WERI-Rb-1 (cell line): Measurements from ENCODE around the gene SPTLC3.

Experiments
- DNase-seq: peaks from one replicate; pipeline ENCODE4 v3.0.0-alpha.2; 2020
- H3K27ac ChIP-seq: fragments of 250-450 bp; sonication (Bioruptor Pico); 2 replicates; pipeline ENCODE4 v1.5.1; 2020; ENCODE audit warnings: mild to moderate bottlenecking, moderate library complexity
- H3K27me3 ChIP-seq: fragments of 250-450 bp; sonication (Bioruptor Pico); 2 replicates; pipeline ENCODE4 v1.5.1; 2021; ENCODE audit warnings: mild to moderate bottlenecking, low read depth, moderate library complexity; ENCODE audit not compliant: insufficient read depth, severe bottlenecking
- H3K36me3 ChIP-seq: fragments of 250-450 bp; sonication (Bioruptor Pico); 2 replicates; pipeline ENCODE4 v1.5.1; 2020; ENCODE audit warnings: mild to moderate bottlenecking, moderate library complexity
- H3K4me3 ChIP-seq: 2 replicates; pipeline ENCODE4 v1.5.1; 2011; ENCODE audit warnings: low read depth, mild to moderate bottlenecking, control low read depth, low read length
- H3K9me3 ChIP-seq: fragments of 250-450 bp; sonication (Bioruptor Pico); 2 replicates; pipeline ENCODE4 v1.5.1; 2021; ENCODE audit warnings: mild to moderate bottlenecking, moderate library complexity; ENCODE audit not compliant: severe bottlenecking
- TF ChIP-seq, protein P1 (sequence below): IDR thresholded peaks from 2 replicates; pipeline ENCODE4 v1.5.1; 2011; ENCODE audit warnings: low read depth, mild to moderate bottlenecking, control low read depth, inconsistent platforms, low read length

Gene SPTLC3

DNA sequence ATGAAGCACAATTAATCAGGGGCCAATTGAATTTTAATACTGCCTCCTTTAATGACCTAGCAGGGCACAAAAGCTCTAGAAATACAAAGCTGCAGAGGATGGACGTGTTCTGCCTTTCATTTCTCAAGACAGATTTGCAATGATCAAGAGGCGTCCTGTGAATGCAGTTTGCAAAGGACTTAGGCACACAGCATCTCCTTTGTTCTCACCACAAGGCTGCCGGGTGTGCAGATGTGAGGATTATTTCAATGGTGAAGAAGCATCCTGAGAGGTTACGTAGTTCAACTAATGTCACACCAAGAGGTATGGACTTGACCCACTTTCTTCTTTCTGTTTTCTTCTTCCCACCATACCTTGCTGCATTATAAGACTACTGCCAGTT lies 42.9 kb upstream of the SPTLC3 start:
- no peak overlapping the region for H3K4me3 ChIP-seq
- H3K36me3 ChIP-seq: no peaks in the 10 kb centered on the region
- H3K27me3 ChIP-seq: no peaks in the 10 kb centered on the region
- no peak overlapping the region for H3K27ac ChIP-seq
- H3K9me3 ChIP-seq: peaks cover 4% of the 10 kb centered on the region
- no peak for DNase-seq
- TF ChIP-seq, protein P1, sequence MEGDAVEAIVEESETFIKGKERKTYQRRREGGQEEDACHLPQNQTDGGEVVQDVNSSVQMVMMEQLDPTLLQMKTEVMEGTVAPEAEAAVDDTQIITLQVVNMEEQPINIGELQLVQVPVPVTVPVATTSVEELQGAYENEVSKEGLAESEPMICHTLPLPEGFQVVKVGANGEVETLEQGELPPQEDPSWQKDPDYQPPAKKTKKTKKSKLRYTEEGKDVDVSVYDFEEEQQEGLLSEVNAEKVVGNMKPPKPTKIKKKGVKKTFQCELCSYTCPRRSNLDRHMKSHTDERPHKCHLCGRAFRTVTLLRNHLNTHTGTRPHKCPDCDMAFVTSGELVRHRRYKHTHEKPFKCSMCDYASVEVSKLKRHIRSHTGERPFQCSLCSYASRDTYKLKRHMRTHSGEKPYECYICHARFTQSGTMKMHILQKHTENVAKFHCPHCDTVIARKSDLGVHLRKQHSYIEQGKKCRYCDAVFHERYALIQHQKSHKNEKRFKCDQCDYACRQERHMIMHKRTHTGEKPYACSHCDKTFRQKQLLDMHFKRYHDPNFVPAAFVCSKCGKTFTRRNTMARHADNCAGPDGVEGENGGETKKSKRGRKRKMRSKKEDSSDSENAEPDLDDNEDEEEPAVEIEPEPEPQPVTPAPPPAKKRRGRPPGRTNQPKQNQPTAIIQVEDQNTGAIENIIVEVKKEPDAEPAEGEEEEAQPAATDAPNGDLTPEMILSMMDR: no peak

DNA sequence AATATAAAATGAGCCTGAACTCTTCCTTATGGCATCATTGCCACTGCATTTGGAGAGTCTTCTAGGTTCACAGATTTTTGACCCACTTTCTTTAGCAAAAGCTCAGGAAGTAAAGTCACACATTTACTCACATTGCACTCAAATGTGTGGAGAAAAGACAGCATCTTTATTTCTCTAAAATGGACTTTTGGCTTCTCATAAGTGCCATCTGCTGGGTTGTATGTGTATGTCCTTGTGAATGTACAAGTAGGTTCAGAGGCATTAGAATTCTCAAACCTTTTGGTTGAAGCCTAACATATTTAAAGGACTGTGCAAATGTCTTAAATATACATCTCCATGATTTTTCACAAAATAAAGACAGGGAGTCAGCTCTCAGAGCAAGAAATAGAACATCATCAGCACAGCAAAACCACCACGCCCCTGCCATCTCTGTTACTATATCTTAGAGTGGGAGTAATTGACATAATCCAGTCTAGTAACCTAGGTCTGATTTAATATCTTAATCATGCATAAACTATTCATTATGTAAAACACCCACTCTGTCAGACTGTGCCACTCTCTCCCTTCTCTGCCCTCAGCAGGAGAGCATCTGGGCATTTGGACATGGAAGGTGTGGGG lies 42.2 kb upstream of the SPTLC3 start:
- no peak overlapping the region for H3K4me3 ChIP-seq
- H3K9me3 ChIP-seq: peaks cover 4% of the 10 kb centered on the region
- H3K27me3 ChIP-seq: no peaks in the 10 kb centered on the region
- no peaks in the 10 kb centered on the region for H3K36me3 ChIP-seq
- H3K27ac ChIP-seq: no peak overlapping the region
- DNase-seq: no peak
- TF ChIP-seq, protein P1: peak; percentile 32; the same call in 1 of the 2 replicates

- TF ChIP-seq, protein P1: no peak
- no peak for DNase-seq
- no peaks in the 10 kb centered on the region for H3K27me3 ChIP-seq
- no peaks in the 10 kb centered on the region for H3K36me3 ChIP-seq
- peaks cover 4% of the 10 kb centered on the region for H3K9me3 ChIP-seq
- H3K27ac ChIP-seq: no peak overlapping the region
- no peak overlapping the region for H3K4me3 ChIP-seq
Observed at GRCh38 chr20:12967932-12968331, 40.8 kb upstream of the SPTLC3 start.

GRCh38 chr20:12968472-12968871 lies 40.3 kb upstream of the SPTLC3 start:
- no peak for DNase-seq
- Histone ChIP-seq H3K9me3 (peaks cover 4% of the 10 kb centered on the region), H3K4me3 (no peak overlapping the region), H3K27me3 (no peaks in the 10 kb centered on the region), H3K27ac (no peak overlapping the region), H3K36me3 (no peaks in the 10 kb centered on the region)
- TF ChIP-seq, protein P1: no peak

DNA sequence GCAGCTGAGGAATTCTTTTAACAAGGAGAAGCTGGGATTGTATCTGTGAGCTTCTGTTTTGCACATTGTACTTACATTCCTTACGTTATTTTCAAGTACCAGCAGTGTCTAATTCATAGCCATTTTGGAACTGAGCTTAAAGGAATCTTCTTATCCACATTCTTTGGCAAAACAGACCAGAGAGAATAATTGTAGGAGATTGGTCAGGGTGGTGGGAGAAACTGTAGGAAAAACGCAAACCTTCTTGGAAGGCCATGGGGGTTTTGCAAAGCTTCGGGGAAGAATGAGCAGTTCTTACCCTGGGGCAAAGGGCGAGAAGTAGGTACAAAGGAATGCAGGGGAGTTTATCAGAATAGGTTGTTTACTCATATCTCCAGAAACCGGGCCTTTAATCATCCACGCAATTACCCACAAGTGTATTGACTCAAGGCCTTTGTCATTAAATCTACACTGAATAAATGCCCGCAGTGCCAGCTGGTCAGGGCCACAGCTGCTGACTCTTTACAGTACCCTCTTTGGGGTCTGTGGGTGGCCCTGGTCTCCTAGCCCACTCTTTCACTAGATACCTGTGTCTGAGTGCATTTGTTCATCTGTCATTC lies 39.6 kb upstream of the SPTLC3 start:
- H3K27me3 ChIP-seq: no peaks in the 10 kb centered on the region
- peaks cover 4% of the 10 kb centered on the region for H3K9me3 ChIP-seq
- no peak overlapping the region for H3K4me3 ChIP-seq
- H3K36me3 ChIP-seq: no peaks in the 10 kb centered on the region
- TF ChIP-seq, protein P1: no peak
- DNase-seq: no peak
- no peak overlapping the region for H3K27ac ChIP-seq
